MM.1S (cell line): Measurements from ENCODE around the gene CPN2.

ENCODE experiments used
- DNase-seq: peaks from one replicate; pipeline ENCODE4 v3.0.0-alpha.2; 2015
- H2AFZ ChIP-seq: fragments of 300-600 bp; sonication (generic); 2 replicates; pipeline ENCODE4 v1.6.0; 2016; ENCODE audit warnings: antibody characterized with exemption, low read length
- H3F3A ChIP-seq: fragments of 300-600 bp; sonication (generic); 2 replicates; pipeline ENCODE4 v1.6.1; 2016; ENCODE audit warnings: mild to moderate bottlenecking, antibody characterized with exemption, low read length, moderate library complexity, mixed read lengths; ENCODE audit not compliant: insufficient read depth
- H3K27ac ChIP-seq: fragments of 300-600 bp; sonication (generic); 2 replicates; pipeline ENCODE4 v1.5.1; 2016; ENCODE audit warnings: mild to moderate bottlenecking, low read length
- H3K27me3 ChIP-seq: fragments of 300-600 bp; sonication (generic); replicated peaks from 2 replicates; pipeline ENCODE4 v1.6.0; 2016; ENCODE audit warnings: low read length; ENCODE audit not compliant: insufficient read depth
- H3K36me3 ChIP-seq: fragments of 300-600 bp; sonication (generic); replicated peaks from 2 replicates; pipeline ENCODE4 v1.6.1; 2016; ENCODE audit warnings: mild to moderate bottlenecking, low read length, mixed read lengths; ENCODE audit not compliant: insufficient read depth
- H3K4me1 ChIP-seq: fragments of 300-600 bp; sonication (generic); 2 replicates; pipeline ENCODE4 v1.6.1; 2016; ENCODE audit warnings: low read length, mixed read lengths
- H3K4me2 ChIP-seq: fragments of 300-600 bp; sonication (generic); 2 replicates; pipeline ENCODE4 v1.6.0; 2016; ENCODE audit warnings: low read depth, low read length
- H3K4me3 ChIP-seq: fragments of 300-600 bp; sonication (generic); 2 replicates; pipeline ENCODE4 v1.5.1; 2016; ENCODE audit warnings: low read length, mixed read lengths
- H3K79me2 ChIP-seq: fragments of 300-600 bp; sonication (generic); 2 replicates; pipeline ENCODE4 v1.6.1; 2016; ENCODE audit warnings: mixed run types, low read length, mixed read lengths
- H3K9ac ChIP-seq: fragments of 300-600 bp; sonication (generic); 2 replicates; pipeline ENCODE4 v1.6.1; 2016; ENCODE audit warnings: low read length, mixed read lengths
- H3K9me2 ChIP-seq: fragments of 300-600 bp; sonication (generic); replicated peaks from 2 replicates; pipeline ENCODE4 v1.6.1; 2016; ENCODE audit warnings: mild to moderate bottlenecking, low read length, mixed read lengths; ENCODE audit not compliant: insufficient read depth
- H3K9me3 ChIP-seq: fragments of 300-600 bp; sonication (generic); replicated peaks from 2 replicates; pipeline ENCODE4 v1.6.1; 2016; ENCODE audit warnings: mild to moderate bottlenecking, low read length, mixed read lengths; ENCODE audit not compliant: insufficient read depth
- H4K20me1 ChIP-seq: fragments of 300-600 bp; sonication (generic); 2 replicates; pipeline ENCODE4 v1.6.1; 2016; ENCODE audit warnings: mild to moderate bottlenecking, low read length, moderate library complexity, mixed read lengths; ENCODE audit not compliant: insufficient read depth
- EZH2 ChIP-seq: fragments of 300-600 bp; sonication (generic); optimal IDR thresholded peaks from 2 replicates; pipeline ENCODE3; 2017; ENCODE audit warnings: low read depth, mild to moderate bottlenecking, antibody characterized with exemption, low read length, mixed read lengths
- EZH2phosphoT487 ChIP-seq: fragments of 300-600 bp; sonication (generic); IDR thresholded peaks from 2 replicates; pipeline ENCODE4 v1.6.1; 2018; ENCODE audit warnings: antibody characterized with exemption, low read length
- TF ChIP-seq, protein P1 (sequence below): fragments of 300-600 bp; sonication (generic); IDR thresholded peaks from 2 replicates; pipeline ENCODE4 v1.5.1; 2016; ENCODE audit warnings: antibody characterized with exemption, low read length, mixed read lengths

The CPN2 gene

DNA sequence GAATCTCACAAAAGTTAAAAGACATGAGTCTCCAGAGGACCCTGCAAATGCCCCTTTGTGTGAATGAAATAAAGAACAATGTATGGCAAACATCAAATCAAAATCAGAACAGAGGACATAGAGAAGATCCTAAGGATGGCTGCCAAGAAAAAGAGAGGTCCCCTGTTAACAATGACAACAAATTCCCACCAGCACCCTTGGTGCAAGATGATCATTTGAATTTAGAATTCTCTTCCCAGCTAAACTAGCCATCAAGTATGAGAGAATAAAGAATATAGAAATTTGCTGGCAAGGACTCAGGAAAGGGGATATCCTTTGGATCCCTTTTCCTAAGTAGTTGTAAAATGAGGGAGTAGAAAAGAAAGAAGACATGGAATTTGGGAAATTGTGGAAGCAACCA lies 39.7 kb upstream of the CPN2 start:
- no peaks in the 10 kb centered on the region for H4K20me1 ChIP-seq
- no peaks in the 10 kb centered on the region for H3F3A ChIP-seq
- no peak overlapping the region for H3K4me3 ChIP-seq
- TF ChIP-seq EZH2phosphoT487 (no peak), EZH2 (no peak)
- TF ChIP-seq, protein P1, sequence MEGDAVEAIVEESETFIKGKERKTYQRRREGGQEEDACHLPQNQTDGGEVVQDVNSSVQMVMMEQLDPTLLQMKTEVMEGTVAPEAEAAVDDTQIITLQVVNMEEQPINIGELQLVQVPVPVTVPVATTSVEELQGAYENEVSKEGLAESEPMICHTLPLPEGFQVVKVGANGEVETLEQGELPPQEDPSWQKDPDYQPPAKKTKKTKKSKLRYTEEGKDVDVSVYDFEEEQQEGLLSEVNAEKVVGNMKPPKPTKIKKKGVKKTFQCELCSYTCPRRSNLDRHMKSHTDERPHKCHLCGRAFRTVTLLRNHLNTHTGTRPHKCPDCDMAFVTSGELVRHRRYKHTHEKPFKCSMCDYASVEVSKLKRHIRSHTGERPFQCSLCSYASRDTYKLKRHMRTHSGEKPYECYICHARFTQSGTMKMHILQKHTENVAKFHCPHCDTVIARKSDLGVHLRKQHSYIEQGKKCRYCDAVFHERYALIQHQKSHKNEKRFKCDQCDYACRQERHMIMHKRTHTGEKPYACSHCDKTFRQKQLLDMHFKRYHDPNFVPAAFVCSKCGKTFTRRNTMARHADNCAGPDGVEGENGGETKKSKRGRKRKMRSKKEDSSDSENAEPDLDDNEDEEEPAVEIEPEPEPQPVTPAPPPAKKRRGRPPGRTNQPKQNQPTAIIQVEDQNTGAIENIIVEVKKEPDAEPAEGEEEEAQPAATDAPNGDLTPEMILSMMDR: no peak
- H3K9me2 ChIP-seq: no peaks in the 10 kb centered on the region
- H3K36me3 ChIP-seq: no peaks in the 10 kb centered on the region
- H3K27ac ChIP-seq: no peak overlapping the region
- no peak overlapping the region for H3K4me2 ChIP-seq
- peaks cover 28% of the 10 kb centered on the region for H3K27me3 ChIP-seq
- DNase-seq: no peak
- no peaks in the 10 kb centered on the region for H3K9me3 ChIP-seq
- no peak overlapping the region for H3K9ac ChIP-seq
- no peaks in the 10 kb centered on the region for H3K4me1 ChIP-seq
- H2AFZ ChIP-seq: no peak overlapping the region
- H3K79me2 ChIP-seq: no peaks in the 10 kb centered on the region

DNA sequence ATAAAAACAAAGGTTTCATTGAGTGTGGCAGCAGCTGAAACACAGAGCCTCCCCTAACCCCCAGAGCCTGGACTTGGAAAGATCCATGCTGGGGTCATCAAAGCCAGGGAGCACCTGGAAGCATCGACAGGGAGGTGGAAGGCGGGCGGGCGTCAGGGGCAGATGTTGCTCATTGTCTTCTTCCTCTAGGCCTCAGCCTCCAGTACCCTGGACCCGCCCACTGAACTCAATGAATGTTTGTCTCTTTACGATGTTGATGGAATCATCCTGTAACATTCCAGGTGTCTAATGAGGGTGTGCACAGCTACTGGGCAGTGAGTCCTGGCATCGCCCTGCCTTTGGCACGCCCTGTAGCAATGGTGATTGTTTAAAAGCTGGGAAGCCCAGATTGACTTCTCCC lies 38.1 kb upstream of the CPN2 start:
- H3K79me2 ChIP-seq: no peaks in the 10 kb centered on the region
- no peak overlapping the region for H3K4me2 ChIP-seq
- no peak overlapping the region for H3K27ac ChIP-seq
- no peaks in the 10 kb centered on the region for H4K20me1 ChIP-seq
- no peak for DNase-seq
- no peaks in the 10 kb centered on the region for H3K36me3 ChIP-seq
- TF ChIP-seq, protein P1: no peak
- TF ChIP-seq EZH2phosphoT487 (no peak), EZH2 (no peak)
- no peak overlapping the region for H3K9ac ChIP-seq
- H3K9me2 ChIP-seq: no peaks in the 10 kb centered on the region
- no peaks in the 10 kb centered on the region for H3F3A ChIP-seq
- H3K9me3 ChIP-seq: no peaks in the 10 kb centered on the region
- no peak overlapping the region for H2AFZ ChIP-seq
- H3K27me3 ChIP-seq: peaks cover 22% of the 10 kb centered on the region
- H3K4me1 ChIP-seq: no peaks in the 10 kb centered on the region
- H3K4me3 ChIP-seq: no peak overlapping the region

DNA sequence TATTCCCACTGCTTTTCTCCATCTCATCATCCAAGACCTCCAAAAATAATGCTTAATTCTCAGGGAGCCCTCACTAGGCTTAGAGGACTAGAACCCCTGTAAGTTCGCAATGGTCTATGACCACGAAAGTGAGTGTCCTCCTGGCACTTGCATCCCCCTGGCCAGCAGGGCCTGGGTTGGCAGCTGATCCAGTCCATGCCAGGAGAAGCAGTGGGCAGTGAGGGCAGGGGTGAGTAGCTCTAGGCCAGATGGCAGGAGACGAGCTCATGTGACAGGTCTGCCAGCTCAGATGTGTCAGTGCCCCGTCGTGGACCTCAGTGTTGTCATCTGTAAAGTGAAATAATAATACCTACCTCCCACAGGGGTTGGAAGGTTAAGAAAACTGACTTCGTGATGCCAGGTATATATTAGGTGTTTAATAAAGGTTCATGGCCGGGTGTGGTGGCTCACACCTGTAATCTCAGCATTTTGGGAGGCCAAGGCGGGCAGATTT lies 36.8 kb upstream of the CPN2 start:
- Histone ChIP-seq H3K79me2 (no peaks in the 10 kb centered on the region), H3K9me2 (no peaks in the 10 kb centered on the region), H4K20me1 (no peaks in the 10 kb centered on the region), H3K9ac (no peak overlapping the region), H3K4me1 (no peaks in the 10 kb centered on the region), H3K27ac (no peak overlapping the region), H3K4me3 (no peak overlapping the region), H3K27me3 (peaks cover 35% of the 10 kb centered on the region), H3K36me3 (no peaks in the 10 kb centered on the region), H3K9me3 (no peaks in the 10 kb centered on the region), H3F3A (no peaks in the 10 kb centered on the region), H2AFZ (no peak overlapping the region), H3K4me2 (no peak overlapping the region)
- DNase-seq: no peak
- TF ChIP-seq EZH2 (no peak), EZH2phosphoT487 (no peak)
- TF ChIP-seq, protein P1: no peak
